SU-DHL-6 (cell line): ENCODE measurements around the gene GMIP.

Experiments used
- CTCF ChIP-seq: fragments of 200-600 bp; sonication (generic); IDR thresholded peaks from one replicate; pipeline ENCODE4 v1.5.1; 2017; ENCODE audit warnings: antibody characterized with exemption, mild to moderate bottlenecking, low read length, moderate library complexity; ENCODE audit not compliant: insufficient read depth, poor library complexity, severe bottlenecking
- EZH2phosphoT487 ChIP-seq: fragments of 200-600 bp; sonication (generic), shearing (Covaris generic); conservative IDR thresholded peaks from 2 replicates; pipeline ENCODE4 v1.6.1; 2018; ENCODE audit warnings: mild to moderate bottlenecking, antibody characterized with exemption, low read length, moderate library complexity, mixed read lengths

- no peak for TF ChIP-seq CTCF
- TF ChIP-seq EZH2phosphoT487: no peak
Observed at GRCh38 chr19:19587771-19588170, 55.7 kb downstream of the GMIP start.
